ENCODE results near the gene KLF15.
"Not testable (repeated sequence)": the region's sequence is repeated elsewhere in the genome, so short reads cannot be mapped to it uniquely, and the experiment has no call there.

The KLF15 gene

DNA sequence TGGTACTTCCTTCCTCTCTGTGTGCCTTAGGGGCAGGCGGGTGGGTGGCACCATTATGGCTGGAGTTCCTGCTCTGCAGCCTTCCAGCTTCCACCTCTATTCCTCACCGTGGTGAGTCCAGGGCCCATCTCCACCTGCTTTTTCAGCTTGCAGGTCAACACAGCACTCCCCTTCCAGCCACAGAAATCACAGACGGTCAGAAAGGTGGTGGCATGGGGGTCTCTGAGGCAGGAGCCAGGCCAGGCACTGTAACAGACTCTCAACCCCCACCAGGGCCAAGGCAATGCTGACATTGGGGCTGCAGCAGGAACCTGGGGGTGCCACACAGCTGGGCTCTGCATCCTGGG lies 16.6 kb downstream of the KLF15 start:
- TF ChIP-seq, protein P1, sequence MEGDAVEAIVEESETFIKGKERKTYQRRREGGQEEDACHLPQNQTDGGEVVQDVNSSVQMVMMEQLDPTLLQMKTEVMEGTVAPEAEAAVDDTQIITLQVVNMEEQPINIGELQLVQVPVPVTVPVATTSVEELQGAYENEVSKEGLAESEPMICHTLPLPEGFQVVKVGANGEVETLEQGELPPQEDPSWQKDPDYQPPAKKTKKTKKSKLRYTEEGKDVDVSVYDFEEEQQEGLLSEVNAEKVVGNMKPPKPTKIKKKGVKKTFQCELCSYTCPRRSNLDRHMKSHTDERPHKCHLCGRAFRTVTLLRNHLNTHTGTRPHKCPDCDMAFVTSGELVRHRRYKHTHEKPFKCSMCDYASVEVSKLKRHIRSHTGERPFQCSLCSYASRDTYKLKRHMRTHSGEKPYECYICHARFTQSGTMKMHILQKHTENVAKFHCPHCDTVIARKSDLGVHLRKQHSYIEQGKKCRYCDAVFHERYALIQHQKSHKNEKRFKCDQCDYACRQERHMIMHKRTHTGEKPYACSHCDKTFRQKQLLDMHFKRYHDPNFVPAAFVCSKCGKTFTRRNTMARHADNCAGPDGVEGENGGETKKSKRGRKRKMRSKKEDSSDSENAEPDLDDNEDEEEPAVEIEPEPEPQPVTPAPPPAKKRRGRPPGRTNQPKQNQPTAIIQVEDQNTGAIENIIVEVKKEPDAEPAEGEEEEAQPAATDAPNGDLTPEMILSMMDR (conservative IDR thresholded peaks at IDR 0.05; ENCODE audit: low read depth): no peak
- DNase-seq (ENCODE audit: low spot score): no peak
- no peak overlapping the region for H3K27ac ChIP-seq
- POLR2A ChIA-PET (ENCODE audit: low non-redundant PET): no interaction called here
- CTCF ChIA-PET: no interaction called here

DNA sequence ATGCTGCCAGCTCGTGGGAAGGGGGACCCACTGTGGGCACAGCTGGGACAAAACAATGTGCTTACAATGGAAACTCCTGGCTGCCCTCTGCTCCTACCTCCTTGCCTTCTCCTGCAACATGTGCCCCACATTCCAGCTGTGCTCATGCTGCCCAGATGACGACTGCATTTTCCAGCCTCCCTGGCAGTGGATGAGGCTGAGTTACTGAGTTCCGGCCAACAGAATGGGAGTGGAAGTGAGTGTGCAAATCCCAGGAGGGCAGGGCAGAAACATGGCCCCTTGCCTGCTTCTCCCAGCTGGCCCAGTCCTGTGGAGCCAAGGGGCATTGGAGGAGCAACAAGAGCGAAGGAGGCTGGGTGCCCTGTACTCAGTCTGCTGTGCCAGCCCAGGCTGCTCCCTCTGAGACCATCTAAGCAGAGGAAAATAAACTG lies 17.1 kb downstream of the KLF15 start:
- TF ChIP-seq, protein P1 (conservative IDR thresholded peaks at IDR 0.05; ENCODE audit: low read depth): no peak
- no peak overlapping the region for H3K27ac ChIP-seq
- ChIA-PET CTCF (no interaction called here), POLR2A (ENCODE audit: low non-redundant PET) (no interaction called here)
- no peak for DNase-seq (ENCODE audit: low spot score)

- no peak overlapping the region for H3K27ac ChIP-seq
- POLR2A ChIA-PET (ENCODE audit: low non-redundant PET): no interaction called here
- no peak for DNase-seq (ENCODE audit: low spot score)
- TF ChIP-seq, protein P1 (conservative IDR thresholded peaks at IDR 0.05; ENCODE audit: low read depth): no peak
- CTCF ChIA-PET: no interaction called here
Observed at GRCh38 chr3:126339466-126339865, 17.7 kb downstream of the KLF15 start.

DNA sequence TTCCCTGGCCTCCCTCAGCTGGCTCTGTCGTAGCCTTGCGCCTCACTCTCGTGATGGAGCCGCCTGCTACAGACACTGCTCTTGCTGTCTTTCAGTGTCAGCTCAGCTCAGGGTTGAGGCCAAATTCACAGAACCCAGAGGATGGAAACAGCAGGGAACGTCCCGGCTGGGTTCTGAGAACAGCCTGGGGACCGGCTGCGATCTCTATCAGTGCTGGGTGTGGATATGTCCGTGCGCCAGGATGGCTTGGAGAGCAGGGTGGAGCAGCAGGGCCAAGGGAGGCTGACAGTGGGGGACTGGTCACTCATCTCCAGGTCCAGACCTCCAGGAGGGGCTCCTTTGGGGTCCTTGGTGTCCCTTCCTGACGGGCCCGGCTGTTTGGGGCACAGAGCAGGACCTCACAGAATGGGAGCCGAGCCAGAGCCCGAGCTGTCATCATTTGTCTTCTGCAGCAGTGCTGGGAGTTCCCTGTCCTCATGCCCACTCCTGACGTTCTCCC lies 18.4 kb downstream of the KLF15 start:
- ChIA-PET CTCF (no interaction called here), POLR2A (ENCODE audit: low non-redundant PET) (no interaction called here)
- TF ChIP-seq, protein P1 (conservative IDR thresholded peaks at IDR 0.05; ENCODE audit: low read depth): no peak
- no peak overlapping the region for H3K27ac ChIP-seq
- DNase-seq (ENCODE audit: low spot score): no peak

- no peak overlapping the region for H3K27ac ChIP-seq
- TF ChIP-seq, protein P1 (conservative IDR thresholded peaks at IDR 0.05; ENCODE audit: low read depth): no peak
- ChIA-PET CTCF (no interaction called here), POLR2A (ENCODE audit: low non-redundant PET) (no interaction called here)
- no peak for DNase-seq (ENCODE audit: low spot score)
Observed at GRCh38 chr3:126337980-126338651, 19.1 kb downstream of the KLF15 start.

DNA sequence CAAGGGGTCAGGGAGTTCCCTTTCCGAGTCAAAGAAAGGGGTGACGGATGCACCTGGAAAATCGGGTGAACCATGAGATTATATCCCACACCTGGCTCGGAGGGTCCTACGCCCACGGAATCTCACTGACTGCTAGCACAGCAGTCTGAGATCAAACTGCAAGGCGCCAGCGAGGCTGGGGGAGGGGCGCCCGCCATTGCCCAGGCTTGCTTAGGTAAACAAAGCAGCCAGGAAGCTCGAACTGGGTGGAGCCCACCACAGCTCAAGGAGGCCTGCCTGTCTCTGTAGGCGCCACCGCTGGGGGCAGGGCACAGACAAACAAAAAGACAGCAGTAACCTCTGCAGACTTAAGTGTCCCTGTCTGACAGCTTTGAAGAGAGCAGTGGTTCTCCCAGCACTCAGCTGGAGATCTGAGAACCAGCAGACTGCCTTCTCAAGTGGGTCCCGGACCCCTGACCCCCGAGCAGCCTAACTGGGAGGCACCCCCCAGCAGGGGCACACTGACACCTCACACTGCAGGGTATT lies 25.3 kb downstream of the KLF15 start:
- DNase-seq (ENCODE audit: low spot score); POLR2A ChIA-PET (ENCODE audit: low non-redundant PET); CTCF ChIA-PET: not testable (repeated sequence)
- H3K27ac ChIP-seq: peak overlapping the region; percentile 31

GRCh38 chr3:126329927-126330725 lies 27.1 kb downstream of the KLF15 start:
- ChIA-PET CTCF (interaction anchor here (0.7 to 1.1 kb wide), 2 partner anchors 18 to 195 kb away, joined by 3 read pairs; no protein-coding TSS in a partner anchor), POLR2A (ENCODE audit: low non-redundant PET) (no interaction called here)
- TF ChIP-seq, protein P1 (conservative IDR thresholded peaks at IDR 0.05; ENCODE audit: low read depth): no peak
- DNase-seq (ENCODE audit: low spot score): no peak
- no peak overlapping the region for H3K27ac ChIP-seq

All from RWPE1 (cell line).